GM18498 (cell line): ENCODE results near the gene JAG2.

Experiments used
- ATAC-seq: cut with Tn5 transposase; IDR thresholded peaks from one replicate; pipeline ENCODE4 v1.9.1; 2021; ENCODE audit warnings: mild to moderate bottlenecking, moderate library complexity; ENCODE audit not compliant: unreplicated experiment

The JAG2 gene

GRCh38 chr14:105141486-105142281 is 26.9 kb downstream of the JAG2 start:
- no peak for ATAC-seq

GRCh38 chr14:105141026-105141425 is 27.6 kb downstream of the JAG2 start:
- ATAC-seq: no peak

DNA sequence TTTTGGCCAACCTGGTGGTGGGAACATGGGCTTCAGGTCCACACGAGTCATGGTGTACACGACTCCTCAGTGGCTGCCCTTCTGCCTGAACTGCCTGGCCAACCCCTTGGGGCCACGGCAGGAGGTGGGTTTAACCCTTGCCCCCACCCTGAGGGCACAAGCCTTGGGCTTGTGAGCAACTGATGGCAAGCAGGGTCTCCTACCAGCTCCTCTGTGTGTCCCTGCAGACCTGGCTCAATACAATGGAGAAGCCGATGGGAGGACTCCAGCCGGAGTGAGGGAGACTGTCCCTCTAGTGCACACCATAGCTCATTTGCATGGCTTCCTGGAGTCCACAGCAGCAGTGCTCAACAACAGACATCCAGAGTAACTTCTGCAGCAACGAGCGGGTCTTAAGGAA is 28.0 kb downstream of the JAG2 start:
- no peak for ATAC-seq

DNA sequence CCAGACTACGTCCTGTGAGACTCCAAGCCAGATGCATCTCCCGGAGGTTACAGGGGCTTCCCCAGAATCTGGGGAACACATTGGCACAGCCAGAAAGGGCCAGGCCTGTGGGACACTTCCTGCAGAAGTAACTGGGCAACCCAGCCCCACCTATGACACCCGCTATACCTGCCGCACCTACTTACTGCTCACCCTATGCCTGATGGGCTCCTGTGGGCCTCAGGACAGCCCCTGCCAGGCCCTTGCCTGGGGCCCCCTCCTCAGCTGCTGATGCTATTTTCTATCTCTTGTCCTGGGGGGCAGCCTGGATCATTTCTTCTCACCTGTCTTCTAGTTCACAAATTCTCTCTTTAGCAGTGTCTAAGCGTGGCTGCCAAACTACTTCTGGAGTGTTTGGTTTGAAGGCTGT is 28.7 kb downstream of the JAG2 start:
- no peak for ATAC-seq

- ATAC-seq: no peak
Measured at GRCh38 chr14:105139212-105139825, 29.3 kb downstream of the JAG2 start.

DNA sequence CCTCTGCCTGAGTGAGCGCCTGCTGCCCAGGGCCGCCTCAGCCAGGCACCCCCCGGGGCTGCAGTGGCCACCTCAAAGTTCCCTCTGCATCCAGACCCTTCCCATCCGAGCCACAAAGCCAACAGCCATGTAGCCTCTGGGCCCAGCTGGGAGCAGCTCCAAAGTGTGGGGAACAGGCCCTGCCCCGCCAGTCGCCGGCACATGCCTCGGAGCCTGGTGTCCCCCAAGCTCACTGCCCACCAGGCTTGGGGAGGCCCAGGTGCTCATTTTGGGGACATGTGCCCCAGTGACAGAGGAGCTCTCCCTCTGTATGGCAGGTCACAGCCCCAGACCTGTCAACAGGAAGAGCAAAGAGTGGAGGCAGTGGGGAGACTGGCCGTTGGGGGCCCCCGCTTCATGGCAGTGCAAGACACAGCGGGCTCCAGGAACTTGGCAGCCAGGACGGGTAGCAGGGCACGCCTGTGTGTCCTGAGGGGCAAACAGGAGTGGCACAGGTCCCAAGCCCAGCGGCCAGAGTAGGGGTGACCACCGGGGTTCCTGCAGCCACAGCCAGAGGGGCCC is 29.9 kb downstream of the JAG2 start:
- ATAC-seq: no peak

DNA sequence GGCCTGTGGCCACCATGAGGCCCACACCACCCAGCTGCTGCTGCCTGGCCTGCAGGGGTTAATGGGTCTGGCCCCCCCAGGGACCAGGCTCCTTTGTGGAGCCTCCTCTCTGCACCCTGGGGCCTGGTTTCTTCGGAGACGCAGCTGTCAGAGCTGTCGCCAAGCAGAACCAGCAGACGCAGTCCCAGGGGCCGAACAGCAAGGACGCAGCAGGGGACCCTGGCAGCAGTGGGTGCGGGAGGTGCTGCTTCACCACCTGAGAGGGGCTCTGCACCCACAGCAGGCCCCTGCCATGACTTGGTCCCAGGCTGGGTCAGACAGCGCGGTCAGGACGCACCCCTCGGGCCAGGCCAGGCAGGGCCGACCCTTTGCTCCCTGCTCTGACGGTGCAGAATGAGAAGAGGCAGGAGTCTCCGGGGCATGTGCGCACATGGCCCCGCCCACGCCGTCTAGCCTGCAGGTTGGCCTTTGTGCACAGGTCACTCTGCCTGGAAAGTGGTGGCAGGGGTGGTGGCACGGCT is 30.5 kb downstream of the JAG2 start:
- no peak for ATAC-seq

GRCh38 chr14:105137481-105138020 is 31.0 kb downstream of the JAG2 start:
- no peak for ATAC-seq

- no peak for ATAC-seq
Measured at GRCh38 chr14:105136401-105137322, 31.9 kb downstream of the JAG2 start.

DNA sequence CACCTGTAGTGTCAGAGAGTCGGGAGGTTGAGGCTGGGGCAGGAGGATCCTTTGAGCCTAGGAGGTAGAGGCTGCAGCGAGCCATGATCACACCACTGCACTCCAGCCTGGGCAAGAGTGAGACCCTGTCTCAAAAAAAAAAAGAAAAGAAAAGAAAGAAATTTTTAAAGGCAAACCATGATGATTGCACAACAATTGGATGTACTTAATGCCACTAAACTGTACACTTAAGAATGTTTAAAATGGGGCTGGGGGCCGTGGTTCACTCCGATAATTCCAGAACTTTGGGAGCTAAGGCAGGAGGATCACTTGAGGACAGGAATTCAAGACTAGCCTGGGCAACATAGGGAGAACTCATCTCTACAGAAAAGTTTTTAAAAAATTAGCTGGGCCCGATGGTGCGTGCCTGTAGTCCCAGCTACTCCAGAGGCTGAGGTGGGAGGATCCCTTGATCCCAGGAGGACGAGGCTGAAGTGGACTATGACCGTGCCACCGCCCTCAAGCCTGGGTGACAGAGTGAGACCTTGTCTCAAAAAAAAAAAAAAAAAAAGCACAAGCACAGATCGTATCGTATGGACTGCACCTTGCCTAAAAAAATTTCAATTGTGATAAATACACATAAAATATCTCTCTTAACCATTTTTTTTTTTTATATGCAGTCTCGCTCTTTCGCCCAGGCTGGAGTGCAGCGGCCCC is 32.7 kb downstream of the JAG2 start:
- no peak for ATAC-seq

- no peak for ATAC-seq
Measured at GRCh38 chr14:105132921-105133654, 35.5 kb downstream of the JAG2 start.

- no peak for ATAC-seq
Measured at GRCh38 chr14:105131241-105131640, 37.3 kb downstream of the JAG2 start.

DNA sequence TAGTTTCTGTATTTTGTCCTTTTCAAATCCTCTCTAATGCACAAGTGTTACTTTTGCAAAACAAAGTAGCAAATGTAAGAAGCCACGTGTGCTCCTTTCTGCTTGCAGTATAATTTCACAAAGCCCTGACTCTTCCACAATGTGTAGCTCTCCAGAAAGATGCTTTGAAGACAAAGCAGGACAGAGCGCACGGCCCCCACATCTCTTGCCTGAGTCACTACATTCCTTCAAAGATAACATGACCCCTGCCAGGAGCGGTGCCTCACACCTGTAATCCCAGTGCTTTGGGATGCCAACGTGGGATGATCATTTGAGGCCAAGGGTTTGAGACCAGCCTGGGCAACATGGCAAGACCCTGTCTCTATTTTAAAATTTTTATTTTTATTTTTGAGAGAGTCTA is 40.5 kb downstream of the JAG2 start:
- no peak for ATAC-seq

- ATAC-seq: no peak
Measured at GRCh38 chr14:105126981-105127329, 41.6 kb downstream of the JAG2 start.

- ATAC-seq: no peak
Measured at GRCh38 chr14:105126126-105126980, 42.2 kb downstream of the JAG2 start.

- ATAC-seq: no peak
Measured at GRCh38 chr14:105124823-105125222, 43.8 kb downstream of the JAG2 start.

DNA sequence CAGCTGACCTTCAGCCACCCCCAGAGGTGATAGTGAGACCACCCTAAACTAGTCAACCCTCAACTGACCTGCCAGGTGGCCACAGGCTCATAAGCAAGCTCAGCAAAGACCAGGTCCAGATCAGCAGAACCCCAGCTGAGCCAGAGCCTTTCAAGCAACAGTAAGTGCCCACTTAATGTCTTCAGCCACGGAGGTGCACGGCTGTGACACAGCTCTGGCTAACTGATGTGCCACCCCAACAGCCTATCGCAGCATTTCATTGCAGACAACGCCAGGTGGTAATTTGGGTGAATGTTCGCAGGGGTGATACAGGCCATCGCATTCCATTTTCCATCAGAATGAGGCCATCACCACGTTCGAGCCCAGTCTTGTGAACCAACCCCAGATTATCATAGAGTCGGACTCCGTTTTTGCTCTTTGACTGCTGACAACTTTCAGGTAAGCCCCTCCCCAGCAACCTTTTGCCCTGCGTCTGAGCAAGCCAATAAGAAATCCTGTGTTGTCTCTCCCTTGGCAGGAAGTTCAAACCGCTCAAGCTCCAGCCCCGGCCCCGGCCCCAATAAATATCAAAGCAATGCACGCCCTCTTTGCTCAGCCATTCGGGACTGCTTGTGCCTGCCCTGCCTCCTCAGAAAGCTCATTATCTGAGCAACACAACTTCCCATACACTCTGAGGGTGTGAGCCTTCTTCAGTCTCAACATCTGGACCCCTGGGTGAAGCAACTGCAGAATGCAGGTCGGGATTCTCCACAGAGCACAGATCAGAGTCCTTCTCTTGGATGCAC is 44.4 kb downstream of the JAG2 start:
- ATAC-seq: no peak
